ENCODE data around the gene HTR5A.

DNA sequence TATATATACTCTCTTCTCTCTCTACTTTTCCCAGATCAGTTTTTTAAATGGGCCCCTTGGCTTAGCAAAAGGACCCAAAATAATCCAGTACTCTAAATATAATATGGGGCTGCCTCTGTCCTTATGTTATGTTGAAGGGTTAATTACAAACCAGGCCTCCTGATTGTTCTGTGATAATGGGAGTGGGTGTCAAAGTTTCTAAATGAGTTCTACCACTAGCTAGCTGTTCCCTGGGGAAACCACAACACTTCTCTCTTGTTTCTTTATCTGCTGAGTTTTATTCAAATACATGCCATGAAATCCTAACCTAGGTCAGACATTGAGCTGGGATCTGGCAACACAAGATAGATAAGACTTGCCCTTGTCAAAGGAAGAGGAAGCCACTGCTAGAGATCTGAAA is 3.8 kb downstream of the HTR5A start:
- TF ChIP-seq EZH2phosphoT487 (IDR thresholded peaks at IDR 0.05; ENCODE audit: low read depth): no peak
- TF ChIP-seq, protein P1, sequence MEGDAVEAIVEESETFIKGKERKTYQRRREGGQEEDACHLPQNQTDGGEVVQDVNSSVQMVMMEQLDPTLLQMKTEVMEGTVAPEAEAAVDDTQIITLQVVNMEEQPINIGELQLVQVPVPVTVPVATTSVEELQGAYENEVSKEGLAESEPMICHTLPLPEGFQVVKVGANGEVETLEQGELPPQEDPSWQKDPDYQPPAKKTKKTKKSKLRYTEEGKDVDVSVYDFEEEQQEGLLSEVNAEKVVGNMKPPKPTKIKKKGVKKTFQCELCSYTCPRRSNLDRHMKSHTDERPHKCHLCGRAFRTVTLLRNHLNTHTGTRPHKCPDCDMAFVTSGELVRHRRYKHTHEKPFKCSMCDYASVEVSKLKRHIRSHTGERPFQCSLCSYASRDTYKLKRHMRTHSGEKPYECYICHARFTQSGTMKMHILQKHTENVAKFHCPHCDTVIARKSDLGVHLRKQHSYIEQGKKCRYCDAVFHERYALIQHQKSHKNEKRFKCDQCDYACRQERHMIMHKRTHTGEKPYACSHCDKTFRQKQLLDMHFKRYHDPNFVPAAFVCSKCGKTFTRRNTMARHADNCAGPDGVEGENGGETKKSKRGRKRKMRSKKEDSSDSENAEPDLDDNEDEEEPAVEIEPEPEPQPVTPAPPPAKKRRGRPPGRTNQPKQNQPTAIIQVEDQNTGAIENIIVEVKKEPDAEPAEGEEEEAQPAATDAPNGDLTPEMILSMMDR (IDR thresholded peaks at IDR 0.05; ENCODE audit: low read depth, low read length): no peak
